Panc1 (cell line): ENCODE data around the gene SORL1. TPM values are rescaled to one million over a fixed set of nuclear protein-coding genes. Genes with fewer than 3 reads are reported as not detected.

Experiments
- ATAC-seq: fragments of 200-7000 bp; cut with Tn5 transposase; 2 replicates; pipeline ENCODE4 v1.9.1; 2020; ENCODE audit warnings: mild to moderate bottlenecking, moderate library complexity
- BruUV-seq: library from RNA; stranded (reverse); fragments of 400-500 nt; replicated peaks from 2 replicates; lab custom pipeline; 2021; lab: Mats Ljungman, UMichigan
- CTCF ChIA-PET: fragments of 300-600 bp; sonication (Branson Sonifier 250); formaldehyde crosslinking; loops from one replicate; lab custom pipeline; 2022; ENCODE audit warnings: antibody characterized with exemption; lab: Charles Lee
- POLR2A ChIA-PET: fragments of 300-600 bp; sonication (Branson Sonifier 250); formaldehyde crosslinking; loops from one replicate; lab custom pipeline; 2022; ENCODE audit warnings: antibody characterized with exemption; lab: Charles Lee
- DNase-seq: peaks from one replicate; pipeline ENCODE4 v3.0.0-alpha.2; 2010; ENCODE audit warnings: low read depth, low spot score
- H3K27ac ChIP-seq: 2 replicates; pipeline ENCODE4 v1.5.1; 2011; ENCODE audit warnings: mild to moderate bottlenecking, low read length, inconsistent platforms
- H3K27me3 ChIP-seq: fragments of 200-500 bp; sonication (Bioruptor generic); 2 replicates; pipeline ENCODE4 v1.6.0; 2014; ENCODE audit warnings: low read length, inconsistent platforms; ENCODE audit not compliant: control insufficient read depth, insufficient read depth
- H3K36me3 ChIP-seq: fragments of 200-500 bp; sonication (Bioruptor generic); 2 replicates; pipeline ENCODE4 v1.5.1; 2014; ENCODE audit warnings: inconsistent platforms, mild to moderate bottlenecking, low read length, moderate library complexity; ENCODE audit not compliant: control insufficient read depth, insufficient read depth
- H3K4me1 ChIP-seq: 2 replicates; pipeline ENCODE4 v1.5.1; 2011; ENCODE audit warnings: inconsistent platforms, mild to moderate bottlenecking, low read length, moderate library complexity; ENCODE audit not compliant: control insufficient read depth, insufficient read depth
- H3K4me3 ChIP-seq, 2 experiments: 2 replicates each; pipeline ENCODE4 v1.5.1; 2011 to 2012; ENCODE audit warnings: low read depth in 2 of 2, low read length in 2 of 2, mild to moderate bottlenecking in 2 of 2, inconsistent platforms in 1 of 2, moderate library complexity in 1 of 2
- H3K9me3 ChIP-seq: fragments of 200-500 bp; sonication (Bioruptor generic); 2 replicates; pipeline ENCODE4 v1.5.1; 2014; ENCODE audit warnings: low read depth, mild to moderate bottlenecking, inconsistent platforms, low read length, moderate library complexity; ENCODE audit not compliant: control insufficient read depth, insufficient read depth
- CTCF ChIP-seq: fragments of 450-650 bp; IDR thresholded peaks from 2 replicates; pipeline ENCODE4 v1.5.1; 2017; ENCODE audit warnings: mild to moderate bottlenecking
- POLR2AphosphoS5 ChIP-seq: IDR thresholded peaks from 2 replicates; pipeline ENCODE4 v1.6.1; 2012; ENCODE audit warnings: mild to moderate bottlenecking, low read depth, low read length, moderate library complexity
- REST ChIP-seq, 2 experiments: IDR thresholded peaks; 2 replicates each; pipeline ENCODE4 v1.6.1; 2011 to 2012; ENCODE audit warnings: low read depth in 2 of 2, control low read depth in 1 of 2, low read length in 1 of 2, mild to moderate bottlenecking in 1 of 2, moderate library complexity in 1 of 2; ENCODE audit not compliant: insufficient read depth in 1 of 2
- SIN3A ChIP-seq: IDR thresholded peaks from 2 replicates; pipeline ENCODE4 v1.6.1; 2012; ENCODE audit warnings: low read depth, mild to moderate bottlenecking, low read length, moderate library complexity, borderline replicate concordance; ENCODE audit not compliant: insufficient read depth
- TCF7L2 ChIP-seq: IDR thresholded peaks from 2 replicates; pipeline ENCODE4 v1.6.1; 2011; ENCODE audit warnings: mild to moderate bottlenecking, low read depth, low read length, inconsistent platforms
- in situ Hi-C: cut with HindIII; loops from 2 replicates; pipeline ENCODE4 v1.10.0; 2016; ENCODE audit warnings: low sequenced_read_pairs, low pct_unique_long_range_greater_than_20kb
- intact Hi-C: fragments of 100-400 bp; cut with micrococcal nuclease; formaldehyde crosslinking; loops from one replicate; pipeline ENCODE4 v1.10.0; 2022; ENCODE audit not compliant: unreplicated experiment
- total RNA-seq: library from RNA; stranded (reverse); gene quantifications from one replicate; pipeline ENCODE4 v1.2.1, GENCODE V29; 2021; ENCODE audit not compliant: unreplicated experiment

The SORL1 gene
- total RNA-seq, 1 experiment from 2014 or later = 36.3 TPM

GRCh38 chr11:121478226-121478894, 26.2 kb downstream of the SORL1 start:
- in situ Hi-C loops = no loop called here
- no peaks in the 10 kb centered on the region for H3K4me1 ChIP-seq
- TF ChIP-seq REST (IDR thresholded peaks at IDR 0.05; ENCODE audit: insufficient read depth in 1 of 2, low read depth in 2 of 2, low read length in 1 of 2) (no peak), CTCF (no peak), POLR2AphosphoS5 (no peak), TCF7L2 (no peak), SIN3A (no peak)
- DNase-seq (no peak), ATAC-seq (no peak)
- no peaks in the 10 kb centered on the region for H3K9me3 ChIP-seq
- CTCF ChIA-PET = no interaction called here
- BruUV-seq = no TSS peak
- no peaks in the 10 kb centered on the region for H3K36me3 ChIP-seq
- intact Hi-C loops = no loop called here
- no peaks in the 10 kb centered on the region for H3K27me3 ChIP-seq
- H3K27ac ChIP-seq = no peak overlapping the region
- POLR2A ChIA-PET = no interaction called here
- H3K4me3 ChIP-seq = no peak overlapping the region

- no peaks in the 10 kb centered on the region for H3K4me1 ChIP-seq
- TF ChIP-seq REST (IDR thresholded peaks at IDR 0.05; ENCODE audit: insufficient read depth in 1 of 2, low read depth in 2 of 2, low read length in 1 of 2) (no peak), SIN3A (no peak)
- BruUV-seq = no TSS peak
- ATAC-seq (no peak), DNase-seq (no peak)
- in situ Hi-C loops = no loop called here
- POLR2A ChIA-PET = no interaction called here
- no peak overlapping the region for H3K4me3 ChIP-seq
- H3K27me3 ChIP-seq = no peaks in the 10 kb centered on the region
- CTCF ChIA-PET = no interaction called here
- no peaks in the 10 kb centered on the region for H3K9me3 ChIP-seq
- intact Hi-C loops = no loop called here
- H3K27ac ChIP-seq = no peak overlapping the region
- no peaks in the 10 kb centered on the region for H3K36me3 ChIP-seq
Measured at GRCh38 chr11:121478895-121479697, 27.0 kb downstream of the SORL1 start.
